ENCODE measurements around the gene PTPRK.

Gene PTPRK

DNA sequence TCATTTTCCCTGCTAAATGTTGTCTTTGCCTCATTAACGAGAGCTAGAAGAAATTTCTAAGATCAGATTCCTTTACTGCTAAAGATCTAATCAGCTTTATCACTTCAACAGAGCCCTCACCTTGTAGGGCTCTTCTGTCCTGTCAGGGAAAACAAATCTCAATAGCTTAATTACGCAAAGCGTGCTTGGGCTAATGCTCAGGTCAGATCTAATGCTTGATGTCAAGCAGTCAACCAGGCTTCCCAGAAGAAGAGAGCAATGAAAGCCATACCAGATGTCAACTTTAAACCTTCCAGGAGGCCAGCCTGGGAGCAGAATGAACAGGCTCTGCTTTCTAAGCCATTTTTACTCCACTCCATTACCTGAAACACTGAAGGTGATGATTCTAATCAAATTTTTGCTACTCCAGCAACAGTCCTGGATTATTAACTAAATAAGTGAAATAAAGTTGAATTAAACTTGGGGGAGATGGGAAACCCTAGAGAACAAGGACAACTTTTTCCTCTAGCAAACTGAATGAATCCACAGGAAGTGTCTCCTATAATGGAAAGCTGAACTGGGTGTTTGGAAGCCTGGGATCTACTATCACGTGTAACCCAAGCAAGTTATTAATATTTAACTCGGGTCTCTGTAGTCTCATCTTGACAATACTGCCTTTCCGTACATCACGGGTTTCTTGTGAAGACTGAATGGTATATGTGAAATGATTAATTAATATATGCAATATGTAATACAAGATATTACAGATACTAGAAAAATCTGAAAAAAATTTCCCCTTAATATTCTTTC is 273.7 kb downstream of the PTPRK start:
- no peak for FAIRE-seq
- TF ChIP-seq POU2F2 (IDR thresholded peaks at IDR 0.05; ENCODE audit: low read depth, low read length): no peak
- TF ChIP-seq POLR2A (IDR thresholded peaks at IDR 0.05; ENCODE audit: low read depth, low read length): no peak
- no peak for TF ChIP-seq PAX5 (IDR thresholded peaks at IDR 0.05; ENCODE audit: insufficient read depth, low read length, severe bottlenecking)
- TF ChIP-seq SPI1 (IDR thresholded peaks at IDR 0.05; ENCODE audit: low read depth, low read length): no peak
- TF ChIP-seq TAF1 (IDR thresholded peaks at IDR 0.05; ENCODE audit: low read depth, low read length): no peak
- TF ChIP-seq POLR2AphosphoS5 (IDR thresholded peaks at IDR 0.05; ENCODE audit: low read depth, low read length): no peak
- no peak for DNase-seq (ENCODE audit: insufficient read length, low spot score)

DNA sequence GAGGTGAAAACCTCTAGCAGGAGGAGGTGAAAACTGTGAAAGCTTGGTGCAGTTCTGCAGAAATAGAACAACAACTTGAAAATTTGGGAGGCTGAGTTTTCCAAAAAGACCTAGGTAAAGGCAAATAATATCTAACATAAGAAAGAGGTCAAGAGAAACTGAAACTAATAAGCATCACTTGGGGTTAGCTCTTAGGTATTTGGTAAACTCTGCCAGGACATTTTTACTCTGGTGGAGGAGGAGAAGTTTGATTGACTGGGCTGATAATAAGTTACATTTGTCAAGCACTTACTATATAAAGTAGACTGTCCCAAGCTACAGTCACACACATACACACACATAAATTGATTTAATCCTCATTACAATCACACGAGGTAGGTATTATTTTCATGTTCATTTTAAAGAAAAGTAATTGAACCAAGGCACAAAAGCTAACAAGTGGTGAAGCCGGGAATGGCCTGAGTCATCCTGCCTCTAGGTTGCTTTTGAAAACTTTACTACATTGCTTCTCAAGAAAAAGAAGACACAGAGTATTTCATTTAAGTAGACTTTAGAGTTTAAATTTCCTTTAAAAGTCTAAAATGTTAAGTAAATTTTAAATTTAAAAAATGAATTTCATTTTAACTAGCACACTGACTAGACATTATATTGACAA is 275.5 kb downstream of the PTPRK start:
- TF ChIP-seq PAX5 (IDR thresholded peaks at IDR 0.05; ENCODE audit: insufficient read depth, low read length, severe bottlenecking) (no peak), POLR2A (IDR thresholded peaks at IDR 0.05; ENCODE audit: low read depth, low read length) (no peak), POLR2AphosphoS5 (IDR thresholded peaks at IDR 0.05; ENCODE audit: low read depth, low read length) (no peak), TAF1 (IDR thresholded peaks at IDR 0.05; ENCODE audit: low read depth, low read length) (no peak), SPI1 (IDR thresholded peaks at IDR 0.05; ENCODE audit: low read depth, low read length) (no peak), POU2F2 (IDR thresholded peaks at IDR 0.05; ENCODE audit: low read depth, low read length) (no peak)
- peak; percentile 23 for FAIRE-seq
- no peak for DNase-seq (ENCODE audit: insufficient read length, low spot score)

DNA sequence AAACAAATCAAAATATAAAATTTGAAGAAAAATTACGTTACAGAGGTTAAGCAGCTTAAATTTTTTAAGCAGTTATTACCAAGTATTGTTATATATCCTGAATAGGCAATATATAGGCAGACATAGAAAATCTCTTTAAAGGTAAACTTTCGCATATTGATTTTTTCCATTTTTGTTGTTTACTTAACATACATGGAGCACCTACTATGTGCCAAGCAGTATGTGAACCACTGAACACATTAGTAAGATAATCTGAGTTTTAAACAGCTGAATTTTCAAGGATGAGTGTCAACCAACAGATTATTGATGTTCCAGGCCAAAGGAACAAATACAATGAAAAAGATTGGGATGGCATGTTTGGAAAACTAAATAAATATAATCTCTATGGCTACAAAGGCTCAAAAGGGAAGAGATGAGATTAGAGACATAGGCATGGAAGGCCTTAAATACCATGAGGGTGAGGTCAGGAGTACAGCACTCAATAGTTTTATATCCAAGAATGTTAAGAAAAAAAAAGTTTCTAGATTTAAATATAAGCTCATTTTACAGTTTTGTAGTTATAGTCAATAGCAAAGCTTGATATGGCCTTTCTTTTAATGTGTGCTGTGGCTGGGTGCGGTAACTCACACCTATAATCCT is 277.5 kb downstream of the PTPRK start:
- no peak for TF ChIP-seq POU2F2 (IDR thresholded peaks at IDR 0.05; ENCODE audit: low read depth, low read length)
- no peak for TF ChIP-seq POLR2AphosphoS5 (IDR thresholded peaks at IDR 0.05; ENCODE audit: low read depth, low read length)
- TF ChIP-seq PAX5 (IDR thresholded peaks at IDR 0.05; ENCODE audit: insufficient read depth, low read length, severe bottlenecking): no peak
- TF ChIP-seq POLR2A (IDR thresholded peaks at IDR 0.05; ENCODE audit: low read depth, low read length): no peak
- TF ChIP-seq TAF1 (IDR thresholded peaks at IDR 0.05; ENCODE audit: low read depth, low read length): no peak
- no peak for TF ChIP-seq SPI1 (IDR thresholded peaks at IDR 0.05; ENCODE audit: low read depth, low read length)
- DNase-seq (ENCODE audit: insufficient read length, low spot score): no peak
- FAIRE-seq: no peak

DNA sequence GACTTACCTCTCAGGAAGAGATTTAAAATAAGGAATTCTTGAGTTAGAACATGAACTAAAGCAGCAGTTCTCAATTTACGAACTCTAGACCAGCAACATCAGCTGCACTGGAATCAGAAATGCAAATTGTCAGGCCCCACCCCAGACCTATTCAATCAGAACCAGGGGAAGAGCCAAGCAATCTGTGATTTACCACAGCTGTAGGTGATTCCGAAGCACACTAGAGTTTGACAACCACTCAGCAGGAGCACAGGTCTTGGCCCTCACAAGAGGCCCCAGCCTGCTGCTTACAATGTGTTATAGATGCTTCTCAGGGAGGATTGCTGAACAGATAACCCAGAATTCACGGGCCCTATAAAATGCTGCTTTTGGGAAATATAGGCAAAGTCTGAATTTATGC is 279.2 kb downstream of the PTPRK start:
- no peak for TF ChIP-seq PAX5 (IDR thresholded peaks at IDR 0.05; ENCODE audit: insufficient read depth, low read length, severe bottlenecking)
- TF ChIP-seq POU2F2 (IDR thresholded peaks at IDR 0.05; ENCODE audit: low read depth, low read length): no peak
- no peak for TF ChIP-seq SPI1 (IDR thresholded peaks at IDR 0.05; ENCODE audit: low read depth, low read length)
- no peak for TF ChIP-seq POLR2A (IDR thresholded peaks at IDR 0.05; ENCODE audit: low read depth, low read length)
- TF ChIP-seq POLR2AphosphoS5 (IDR thresholded peaks at IDR 0.05; ENCODE audit: low read depth, low read length): no peak
- TF ChIP-seq TAF1 (IDR thresholded peaks at IDR 0.05; ENCODE audit: low read depth, low read length): no peak
- FAIRE-seq (peak; percentile 20), DNase-seq (ENCODE audit: insufficient read length, low spot score) (no peak)

DNA sequence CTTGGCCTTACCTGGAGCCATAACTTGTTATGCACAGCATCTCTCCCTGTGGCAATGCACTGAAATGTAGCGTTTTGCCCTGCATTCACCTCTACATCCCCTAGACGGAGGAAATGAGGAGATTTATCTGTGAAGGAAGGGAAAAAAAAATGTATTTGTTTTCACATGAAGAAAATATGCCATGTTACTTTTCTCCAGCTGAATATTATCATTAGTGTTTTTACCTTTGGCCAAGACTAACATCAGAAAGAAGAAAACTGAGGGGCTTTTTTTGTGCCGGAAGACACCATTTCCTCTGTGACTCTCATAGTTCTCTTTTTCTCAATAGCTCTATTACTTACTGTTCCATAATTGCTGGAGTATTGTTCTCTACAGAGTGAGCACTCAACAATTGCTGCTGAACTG is 280.4 kb downstream of the PTPRK start:
- no peak for TF ChIP-seq POLR2A (IDR thresholded peaks at IDR 0.05; ENCODE audit: low read depth, low read length)
- TF ChIP-seq POU2F2 (IDR thresholded peaks at IDR 0.05; ENCODE audit: low read depth, low read length): no peak
- no peak for TF ChIP-seq PAX5 (IDR thresholded peaks at IDR 0.05; ENCODE audit: insufficient read depth, low read length, severe bottlenecking)
- TF ChIP-seq SPI1 (IDR thresholded peaks at IDR 0.05; ENCODE audit: low read depth, low read length): no peak
- DNase-seq (ENCODE audit: insufficient read length, low spot score) (no peak), FAIRE-seq (peak; percentile 72)

DNA sequence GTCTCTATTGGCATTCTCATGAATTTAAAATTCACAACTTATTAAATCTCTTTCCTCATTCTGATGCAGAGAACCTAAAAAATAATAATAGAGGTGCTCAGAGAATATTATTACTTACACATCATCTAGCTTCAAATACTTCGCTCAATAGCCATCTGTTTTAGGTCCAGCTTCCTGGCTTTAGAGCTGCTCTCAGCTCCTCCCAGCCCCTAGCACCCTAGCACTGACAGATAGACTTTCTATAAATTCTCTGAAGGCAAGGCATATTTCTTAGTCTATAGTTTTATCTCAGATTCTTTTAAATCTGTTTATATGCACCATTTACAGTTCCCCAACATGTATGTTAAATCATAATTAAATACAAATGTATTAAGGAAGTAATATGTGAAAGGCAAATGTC is 281.3 kb downstream of the PTPRK start:
- FAIRE-seq (no peak), DNase-seq (ENCODE audit: insufficient read length, low spot score) (no peak)
- no peak for TF ChIP-seq POU2F2 (IDR thresholded peaks at IDR 0.05; ENCODE audit: low read depth, low read length)
- no peak for TF ChIP-seq SPI1 (IDR thresholded peaks at IDR 0.05; ENCODE audit: low read depth, low read length)
- no peak for TF ChIP-seq POLR2AphosphoS5 (IDR thresholded peaks at IDR 0.05; ENCODE audit: low read depth, low read length)
- no peak for TF ChIP-seq POLR2A (IDR thresholded peaks at IDR 0.05; ENCODE audit: low read depth, low read length)
- no peak for TF ChIP-seq TAF1 (IDR thresholded peaks at IDR 0.05; ENCODE audit: low read depth, low read length)
- no peak for TF ChIP-seq PAX5 (IDR thresholded peaks at IDR 0.05; ENCODE audit: insufficient read depth, low read length, severe bottlenecking)

DNA sequence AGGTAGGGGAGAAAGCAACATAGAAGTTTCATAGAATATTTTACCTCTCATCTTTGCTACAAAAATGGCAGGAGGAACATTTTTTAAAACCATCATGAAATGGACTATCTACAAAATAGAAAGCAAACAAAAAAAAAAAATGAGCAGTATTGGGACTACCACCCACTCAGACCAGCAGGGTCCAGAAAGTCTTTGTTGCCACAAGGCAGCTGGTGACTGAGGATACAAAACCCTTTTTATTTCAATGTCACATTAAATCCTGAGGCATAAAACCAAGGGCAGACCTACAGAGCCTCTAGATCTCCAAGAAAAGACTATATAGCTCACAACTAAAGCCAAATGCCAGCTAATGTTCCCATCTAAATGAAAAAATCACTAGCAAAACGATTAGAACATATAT is 282.2 kb downstream of the PTPRK start:
- no peak for DNase-seq (ENCODE audit: insufficient read length, low spot score)
- FAIRE-seq: no peak
- TF ChIP-seq POLR2AphosphoS5 (IDR thresholded peaks at IDR 0.05; ENCODE audit: low read depth, low read length): no peak
- no peak for TF ChIP-seq PAX5 (IDR thresholded peaks at IDR 0.05; ENCODE audit: insufficient read depth, low read length, severe bottlenecking)
- TF ChIP-seq POU2F2 (IDR thresholded peaks at IDR 0.05; ENCODE audit: low read depth, low read length): no peak
- TF ChIP-seq POLR2A (IDR thresholded peaks at IDR 0.05; ENCODE audit: low read depth, low read length): no peak
- TF ChIP-seq TAF1 (IDR thresholded peaks at IDR 0.05; ENCODE audit: low read depth, low read length): no peak
- no peak for TF ChIP-seq SPI1 (IDR thresholded peaks at IDR 0.05; ENCODE audit: low read depth, low read length)

DNA sequence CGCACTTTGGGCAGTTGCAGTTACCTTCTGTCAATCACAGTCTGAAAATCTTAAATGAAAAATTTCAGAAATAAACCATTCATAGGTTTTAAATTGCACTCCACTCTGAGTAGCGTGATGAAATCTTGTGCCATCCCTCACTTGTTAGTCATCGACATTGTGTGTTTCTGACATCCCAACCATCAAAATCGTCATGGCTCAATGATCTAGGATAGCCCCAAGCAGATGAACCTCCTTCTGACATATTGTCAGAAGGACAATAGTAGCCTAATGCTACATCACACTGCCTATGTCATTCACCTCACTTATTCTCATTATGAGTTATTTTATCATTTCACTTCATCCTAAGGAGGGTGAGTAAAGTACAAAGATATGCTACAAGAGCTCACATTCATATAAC is 284.8 kb downstream of the PTPRK start:
- DNase-seq (ENCODE audit: insufficient read length, low spot score) (no peak), FAIRE-seq (peak; percentile 57)

DNA sequence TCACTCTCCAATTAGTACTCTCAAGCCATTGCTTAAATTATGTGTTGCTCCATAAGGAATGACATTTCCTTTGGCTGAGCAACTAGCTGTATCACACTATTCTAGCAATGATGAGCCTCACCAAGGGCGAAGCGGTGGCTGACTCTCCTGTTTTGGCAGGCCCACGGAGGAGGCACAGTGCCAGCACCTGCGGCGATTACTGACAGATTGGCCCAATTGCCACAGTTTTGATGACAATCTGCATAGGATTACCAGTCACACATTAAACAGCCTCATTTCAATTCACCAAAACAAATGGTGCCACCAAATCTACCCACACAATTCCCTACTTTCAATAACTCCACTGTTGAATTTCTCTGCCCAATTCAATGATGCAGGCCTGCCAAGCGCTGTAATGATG is 286.9 kb downstream of the PTPRK start:
- FAIRE-seq (no peak), DNase-seq (ENCODE audit: insufficient read length, low spot score) (no peak)
- TF ChIP-seq POLR2AphosphoS5 (IDR thresholded peaks at IDR 0.05; ENCODE audit: low read depth, low read length) (no peak), PAX5 (IDR thresholded peaks at IDR 0.05; ENCODE audit: insufficient read depth, low read length, severe bottlenecking) (no peak), TAF1 (IDR thresholded peaks at IDR 0.05; ENCODE audit: low read depth, low read length) (no peak), POU2F2 (IDR thresholded peaks at IDR 0.05; ENCODE audit: low read depth, low read length) (no peak), POLR2A (IDR thresholded peaks at IDR 0.05; ENCODE audit: low read depth, low read length) (no peak), SPI1 (IDR thresholded peaks at IDR 0.05; ENCODE audit: low read depth, low read length) (no peak)

More for the DNA sequence above, 284.8 kb downstream of the PTPRK start:
- no peak for TF ChIP-seq POLR2A (IDR thresholded peaks at IDR 0.05; ENCODE audit: low read depth, low read length)

All from GM12891 (cell line).